Aorta (tissue), 5 donors: Measurements from ENCODE around the gene ROPN1L. TPM values are rescaled to one million over a fixed set of nuclear protein-coding genes. Genes with fewer than 3 reads are reported as not detected.

Source experiments
- ATAC-seq: fragments of 200-7000 bp; cut with Tn5 transposase; one replicate; pipeline ENCODE4 v1.9.1; 2022; ENCODE audit warnings: moderate library complexity; ENCODE audit not compliant: low FRiP score
- DNase-seq, 2 donors: peaks; one replicate each; pipeline ENCODE4 v3.0.0-alpha.2; 2020
- H3K27ac ChIP-seq, 2 donors: one replicate each; pipeline ENCODE4 v1.5.1; 2013; ENCODE audit warnings: low read length in 2 of 2, mild to moderate bottlenecking in 2 of 2, moderate library complexity in 2 of 2, control low read depth in 1 of 2, inconsistent platforms in 1 of 2, low read depth in 1 of 2
- H3K27me3 ChIP-seq, 2 donors: one replicate each; pipeline ENCODE4 v1.6.1; 2013; ENCODE audit warnings: control low read depth in 1 of 2, low read length in 1 of 2, mild to moderate bottlenecking in 1 of 2, moderate library complexity in 1 of 2; ENCODE audit not compliant: insufficient read depth in 2 of 2, control insufficient read depth in 1 of 2
- H3K36me3 ChIP-seq, 2 donors: one replicate each; pipeline ENCODE4 v1.6.1; 2013; ENCODE audit warnings: control low read depth in 1 of 2, low read length in 1 of 2, mild to moderate bottlenecking in 1 of 2; ENCODE audit not compliant: insufficient read depth in 2 of 2, control insufficient read depth in 1 of 2
- H3K4me1 ChIP-seq, 2 donors: one replicate each; pipeline ENCODE4 v1.6.1; 2013; ENCODE audit warnings: low read length in 2 of 2, control low read depth in 1 of 2, mild to moderate bottlenecking in 1 of 2, moderate library complexity in 1 of 2; ENCODE audit not compliant: insufficient read depth in 2 of 2, control insufficient read depth in 1 of 2
- H3K4me3 ChIP-seq, 2 donors: one replicate each; pipeline ENCODE4 v1.5.1; 2013; ENCODE audit warnings: low read length in 2 of 2, control low read depth in 1 of 2, mild to moderate bottlenecking in 1 of 2
- H3K9me3 ChIP-seq: one replicate; pipeline ENCODE4 v1.6.1; 2013; ENCODE audit warnings: mild to moderate bottlenecking, low read length; ENCODE audit not compliant: control insufficient read depth
- WGBS, 2 donors: extraction: QIAGEN DNeasy Blood & Tissue Kit; methylation state at CpG; one replicate each; pipeline ENCODE4 v1.1.7; 2013; 5-methylcytosine and 5-hydroxymethylcytosine counted together
- intact Hi-C, 2 donors: fragments of 100-400 bp; cut with DNase I; formaldehyde crosslinking; loops; one replicate each; pipeline versions ENCODE4 v1.14.2 to v1.15.0; 2022
- polyA plus RNA-seq, 2 donors: library from polyadenylated mRNA; stranded (reverse); fragments of 200-250 nt; gene quantifications; one replicate each; pipeline ENCODE4 v1.2.3, GENCODE V29; 2013
- total RNA-seq, 2 donors: library from RNA; stranded (reverse); fragmentation: NEBNext Ultra II Directional; extraction: Animal tissue kit (Norgen Biotek cat#: 25700); gene quantifications; one replicate each; pipeline ENCODE4 v1.2.1, GENCODE V29; 2021
- donor health status: healthy with polysubstance abuse.
- donor health status: Bipolar disorder and iron deficiency.
- donor health status: DM: no; HTN: no; CAD: no.
- donor health status: DM: no; HTN: no; CAD: no.
- donor health status: DM: yes; HTN: yes; CAD: no.

Gene ROPN1L
- total and polyA plus RNA-seq, 4 donors = 0.68 to 0.88 TPM; not detected in 2

GRCh38 chr5:10467281-10468198 lies 25.9 kb downstream of the ROPN1L start:
- Histone ChIP-seq H3K9me3 (no peaks in the 10 kb centered on the region), H3K27me3 (no peaks in the 10 kb centered on the region), H3K4me3 (no peak overlapping the region), H3K27ac (no peak overlapping the region), H3K4me1 (no peaks in the 10 kb centered on the region), H3K36me3 (no peaks in the 10 kb centered on the region)
- WGBS, 2 donors = 70 to 73% methylated on average over 21 of the region's 21 CpGs
- intact Hi-C loops = no loop called here
- ATAC-seq (no peak), DNase-seq (no peak)

DNA sequence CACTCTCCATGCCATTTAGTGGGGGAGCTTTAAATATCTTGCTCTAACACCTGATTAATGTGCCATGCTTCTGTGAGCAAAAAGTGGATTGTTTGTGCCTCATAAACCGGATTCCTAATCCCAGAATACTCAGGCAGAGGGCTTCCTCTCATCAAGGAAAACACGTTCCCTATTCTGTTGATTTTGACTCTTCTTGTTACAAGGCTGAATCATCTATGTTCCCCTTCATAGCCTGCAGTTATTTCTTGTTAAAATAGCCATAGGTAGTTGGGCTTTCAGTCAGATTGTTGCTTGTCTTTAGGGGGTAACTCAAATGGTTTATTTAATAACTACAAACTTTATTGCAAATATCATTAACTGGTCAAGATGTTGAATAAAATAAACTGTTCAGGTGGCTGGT lies 26.6 kb downstream of the ROPN1L start:
- WGBS, 2 donors = 67 to 70% methylated on average over 2 of the region's 2 CpGs
- Histone ChIP-seq H3K27ac (no peak overlapping the region), H3K27me3 (no peaks in the 10 kb centered on the region), H3K36me3 (no peaks in the 10 kb centered on the region), H3K4me1 (no peaks in the 10 kb centered on the region), H3K9me3 (no peaks in the 10 kb centered on the region), H3K4me3 (no peak overlapping the region)
- DNase-seq (no peak), ATAC-seq (no peak)
- intact Hi-C loops = no loop called here

DNA sequence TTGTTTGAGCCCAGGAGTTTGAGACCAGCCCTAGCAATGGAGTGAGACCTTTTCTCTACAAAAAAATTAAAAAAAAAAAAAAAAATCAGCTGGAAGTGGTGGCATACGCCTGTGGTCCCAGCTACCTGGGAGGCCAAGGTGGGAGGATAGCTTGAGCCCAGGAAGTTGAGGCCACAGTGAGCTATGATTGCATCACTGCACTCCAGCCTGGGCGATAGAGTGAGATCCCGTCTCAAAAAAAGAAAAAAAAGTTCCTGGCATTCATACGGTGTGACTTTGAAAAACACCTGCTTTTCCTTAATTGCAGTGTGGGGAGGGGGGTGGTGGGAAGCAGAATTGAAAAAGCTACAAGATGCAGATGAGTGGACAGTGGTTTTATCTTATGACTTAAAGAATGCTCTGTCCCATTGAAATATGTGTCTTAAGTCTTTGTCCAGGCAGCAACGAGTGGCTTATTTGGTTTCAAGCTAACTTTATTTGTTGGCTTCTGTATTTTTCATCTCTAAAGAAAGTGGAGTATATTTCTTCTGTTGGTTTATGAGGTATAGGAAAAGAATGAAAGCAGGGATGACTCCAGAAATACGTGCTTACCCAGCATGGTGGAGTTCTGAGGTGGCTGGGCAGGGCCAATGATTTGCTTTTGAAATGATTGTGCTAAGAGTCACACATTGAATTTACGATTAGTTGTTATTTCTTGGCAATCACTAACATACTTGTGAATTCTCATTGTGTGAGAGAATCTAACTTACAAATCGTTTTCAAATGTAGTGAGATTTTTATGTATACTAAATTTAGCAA lies 27.8 kb downstream of the ROPN1L start:
- intact Hi-C loops = no loop called here
- Histone ChIP-seq H3K9me3 (no peaks in the 10 kb centered on the region), H3K27me3 (no peaks in the 10 kb centered on the region), H3K4me3 (no peak overlapping the region), H3K36me3 (no peaks in the 10 kb centered on the region), H3K27ac (no peak overlapping the region), H3K4me1 (no peaks in the 10 kb centered on the region)
- WGBS, 2 donors = 76 to 77% methylated on average over 8 of the region's 8 CpGs
- DNase-seq = no peak
- no peak for ATAC-seq

DNA sequence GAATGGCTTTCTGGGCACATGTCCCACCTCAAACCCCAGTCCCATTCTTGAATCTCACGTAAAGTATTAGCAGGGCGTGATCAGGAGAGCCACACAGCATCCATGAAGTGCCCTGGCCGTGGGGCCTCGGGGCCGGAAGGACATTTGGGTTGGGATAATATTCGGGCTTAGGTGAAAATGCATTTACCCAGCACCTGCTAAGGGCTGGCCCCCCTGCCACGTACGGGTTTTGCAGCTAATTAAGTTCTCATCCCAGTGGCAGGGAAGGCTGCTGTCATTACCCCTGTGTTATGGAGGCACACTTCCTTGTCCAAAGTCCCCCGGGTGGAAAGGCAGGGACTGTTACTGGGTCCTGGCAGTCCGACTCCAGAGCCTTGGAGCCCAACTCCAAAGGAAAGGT lies 29.0 kb downstream of the ROPN1L start:
- Histone ChIP-seq H3K36me3 (no peaks in the 10 kb centered on the region), H3K27ac (no peak overlapping the region), H3K27me3 (no peaks in the 10 kb centered on the region), H3K9me3 (peaks cover under 1% of the 10 kb centered on the region), H3K4me1 (no peaks in the 10 kb centered on the region), H3K4me3 (no peak overlapping the region)
- DNase-seq = no peak
- no peak for ATAC-seq
- 90 to 92% methylated on average over 10 of the region's 10 CpGs for WGBS, 2 donors
- intact Hi-C loops = no loop called here

DNA sequence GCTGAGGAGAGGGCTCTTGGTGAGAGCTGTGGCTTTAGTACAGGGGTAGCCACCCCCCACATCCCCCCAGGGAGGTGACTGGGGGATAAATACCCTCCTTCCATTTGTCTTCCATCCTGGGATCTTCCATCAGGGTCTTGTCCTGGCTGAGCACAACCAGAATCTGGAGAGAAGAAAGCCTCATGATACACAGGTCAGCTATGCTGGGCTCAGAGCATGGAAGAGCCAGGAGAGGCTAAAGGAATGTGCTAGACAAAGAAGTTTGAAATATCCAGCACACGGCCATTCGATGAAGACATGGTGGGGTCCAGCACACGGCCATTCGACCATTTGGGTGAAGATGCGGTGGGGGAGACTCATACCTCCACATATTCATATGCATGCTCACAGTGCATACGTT lies 30.0 kb downstream of the ROPN1L start:
- Histone ChIP-seq H3K9me3 (peaks cover 5% of the 10 kb centered on the region), H3K27ac (no peak overlapping the region), H3K4me3 (no peak overlapping the region), H3K36me3 (no peaks in the 10 kb centered on the region), H3K27me3 (no peaks in the 10 kb centered on the region), H3K4me1 (no peaks in the 10 kb centered on the region)
- intact Hi-C loops = no loop called here
- DNase-seq (no peak), ATAC-seq (no peak)
- 94 to 98% methylated on average over 6 of the region's 6 CpGs for WGBS, 2 donors

- no peak overlapping the region for H3K27ac ChIP-seq
- H3K27me3 ChIP-seq = no peaks in the 10 kb centered on the region
- no peaks in the 10 kb centered on the region for H3K36me3 ChIP-seq
- DNase-seq = no peak
- no peak overlapping the region for H3K4me3 ChIP-seq
- intact Hi-C loops = no loop called here
- WGBS, 2 donors = 90% methylated on average over 7 of the region's 7 CpGs
- no peak for ATAC-seq
- H3K4me1 ChIP-seq = no peaks in the 10 kb centered on the region
- peaks cover 6% of the 10 kb centered on the region for H3K9me3 ChIP-seq
Measured at GRCh38 chr5:10474521-10475075, 32.9 kb downstream of the ROPN1L start.

DNA sequence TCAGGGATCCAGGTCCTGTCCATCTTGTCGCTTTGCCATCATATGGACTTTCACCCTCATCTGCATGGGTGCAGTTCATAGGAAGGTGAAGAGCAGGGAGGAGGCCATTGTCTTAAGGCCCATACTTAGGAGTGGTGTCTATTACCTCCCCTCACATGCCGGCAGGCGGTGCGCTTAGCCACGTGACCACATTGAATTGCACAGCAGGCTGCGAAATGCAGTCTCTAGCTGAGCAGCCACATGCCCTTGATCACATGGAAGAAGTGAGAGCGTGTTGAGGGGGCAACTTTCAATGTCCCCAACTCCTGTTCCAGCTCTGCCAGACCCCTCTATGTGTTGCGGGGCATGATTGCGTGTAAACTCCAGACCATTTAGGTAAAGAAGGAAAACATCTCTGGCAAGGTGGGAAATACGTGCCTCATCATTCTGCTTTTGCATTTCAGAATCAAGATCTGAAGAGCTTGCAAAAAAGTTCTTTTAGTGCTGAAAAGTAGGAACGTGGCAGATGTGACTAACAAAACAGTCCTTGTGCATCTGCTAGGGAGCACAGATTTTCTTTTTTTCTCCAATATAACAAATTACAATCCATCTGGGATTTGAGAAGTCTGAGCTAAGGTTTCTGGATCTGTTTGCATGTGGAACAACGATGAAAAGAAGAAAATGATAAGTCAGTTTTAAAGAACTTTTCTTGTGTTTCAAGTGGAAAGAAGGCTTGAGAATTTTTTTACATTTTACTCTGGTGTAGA lies 34.4 kb downstream of the ROPN1L start:
- Histone ChIP-seq H3K27me3 (no peaks in the 10 kb centered on the region), H3K4me1 (no peaks in the 10 kb centered on the region), H3K36me3 (no peaks in the 10 kb centered on the region), H3K9me3 (peaks cover 6% of the 10 kb centered on the region), H3K27ac (no peak overlapping the region), H3K4me3 (no peak overlapping the region)
- intact Hi-C loops = no loop called here
- ATAC-seq (no peak), DNase-seq (no peak)
- WGBS, 2 donors = 88 to 89% methylated on average over 12 of the region's 12 CpGs

- Histone ChIP-seq H3K9me3 (peaks cover 6% of the 10 kb centered on the region), H3K27ac (no peak overlapping the region), H3K36me3 (no peaks in the 10 kb centered on the region), H3K27me3 (no peaks in the 10 kb centered on the region), H3K4me1 (no peaks in the 10 kb centered on the region), H3K4me3 (no peak overlapping the region)
- 84 to 88% methylated on average over 3 of the region's 3 CpGs for WGBS, 2 donors
- intact Hi-C loops = no loop called here
- no peak for ATAC-seq
- DNase-seq = no peak
Measured at GRCh38 chr5:10476878-10477277, 35.2 kb downstream of the ROPN1L start.
